ENCODE data around the gene CAPZB.

CAPZB gene

GRCh38 chr1:19496527-19496874 lies 11.2 kb upstream of the CAPZB start:
- DNase-seq: no peak

DNA sequence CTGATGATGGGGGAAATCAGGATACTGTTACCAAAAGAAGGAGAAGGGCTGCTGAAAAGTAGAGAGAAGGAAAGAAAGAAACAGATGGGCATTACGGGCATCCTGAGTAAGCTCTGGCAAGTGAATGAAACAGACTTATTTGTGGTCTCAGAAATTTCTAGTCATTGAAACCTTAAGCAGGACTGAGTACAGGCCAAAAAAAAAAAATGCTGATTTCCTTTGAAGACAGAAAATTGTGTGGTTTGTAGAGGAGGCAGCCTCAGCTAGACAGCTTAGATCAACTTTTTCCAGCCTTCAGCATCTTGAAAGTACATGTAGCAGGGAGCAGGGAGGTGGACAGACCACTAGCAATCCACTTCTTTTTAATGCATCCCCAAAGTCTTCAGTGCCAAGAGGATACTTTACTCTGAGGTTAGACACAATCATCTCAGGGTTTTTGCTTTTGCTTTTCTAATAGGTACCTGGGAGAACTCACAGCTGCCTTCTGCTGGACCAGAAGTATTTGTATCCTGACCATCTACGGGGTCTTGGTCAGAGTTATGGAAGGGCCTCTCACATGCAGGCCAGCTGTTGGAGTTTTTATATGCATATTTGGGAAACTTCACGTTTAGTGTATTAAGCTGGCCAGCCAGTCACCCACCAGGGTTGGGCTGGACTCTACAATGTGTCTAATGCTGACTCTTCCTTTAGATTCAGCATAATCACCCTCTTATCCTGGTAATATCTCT lies 10.6 kb upstream of the CAPZB start:
- DNase-seq: no peak

DNA sequence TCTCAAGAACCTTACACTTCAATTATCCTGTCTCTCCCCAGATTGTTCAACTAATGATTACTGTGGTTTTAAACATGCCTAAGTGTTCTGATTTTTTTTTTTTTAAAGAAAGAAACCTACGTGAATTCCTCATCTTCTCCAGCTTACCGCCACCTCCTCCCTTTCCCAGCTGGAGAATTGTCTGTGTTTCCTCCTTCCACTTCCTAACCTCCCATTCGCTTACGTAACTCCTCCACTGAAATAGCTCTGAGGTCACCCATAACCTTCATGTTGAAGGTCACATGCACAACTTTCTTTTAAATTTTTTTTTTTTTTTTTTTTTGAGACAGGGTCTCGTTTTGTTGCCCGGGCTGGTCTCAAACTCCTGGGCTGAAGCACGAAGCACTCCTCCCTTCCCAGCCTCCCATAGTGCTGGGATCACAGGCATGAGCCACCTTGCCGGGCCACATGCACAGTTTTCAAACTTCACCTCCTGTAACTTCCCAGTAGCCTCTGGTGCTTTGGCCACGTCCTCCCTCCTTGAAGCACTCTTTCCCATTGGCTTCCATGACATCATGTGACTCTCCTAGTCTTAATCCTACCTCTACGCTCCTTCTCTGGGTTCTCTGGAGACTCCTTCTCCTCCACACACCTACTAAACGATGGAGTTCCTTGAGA lies 9.8 kb upstream of the CAPZB start:
- DNase-seq: no peak

- no peak for DNase-seq
These were observed 8.2 kb upstream of the CAPZB start for GRCh38 chr1:19493547-19493946.

DNA sequence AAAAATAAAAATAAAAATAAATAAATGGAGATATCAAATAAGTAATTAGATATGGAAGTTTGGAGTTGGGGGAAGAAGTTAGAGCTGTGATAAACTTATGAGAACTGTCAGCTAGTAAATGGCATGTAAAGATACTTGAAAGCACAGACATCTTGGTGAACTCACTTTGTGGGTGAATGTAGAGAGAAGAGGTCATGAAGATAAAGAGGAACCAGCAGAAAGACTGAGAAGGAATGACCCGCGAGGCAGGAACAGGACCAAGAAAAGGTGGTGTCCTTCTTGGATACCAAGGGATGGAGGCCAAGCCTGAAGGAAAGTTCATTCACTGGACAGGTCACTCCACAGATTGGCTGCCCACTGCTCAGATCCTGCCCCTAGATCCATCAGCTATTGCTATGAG lies 4.7 kb upstream of the CAPZB start:
- DNase-seq: no peak

DNA sequence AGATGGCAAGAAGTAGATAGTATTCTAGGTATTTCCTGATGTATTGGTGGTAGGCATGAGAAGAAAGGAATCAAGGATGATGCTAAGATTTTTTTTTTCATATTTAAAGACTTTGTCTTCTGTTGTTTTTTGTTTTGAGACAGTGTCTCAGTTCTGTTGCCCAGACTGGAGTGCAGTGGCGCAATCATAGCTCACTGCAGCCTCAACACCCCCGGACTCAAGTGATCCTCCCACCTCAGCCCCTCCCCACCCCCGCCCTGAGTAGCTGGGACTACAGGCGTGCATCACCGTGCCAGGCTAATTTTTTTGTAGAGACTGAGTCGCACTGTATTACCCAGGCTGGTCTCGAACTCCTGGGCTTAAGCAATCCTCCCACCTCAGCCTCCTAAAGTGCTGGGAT lies 2.8 kb upstream of the CAPZB start:
- no peak for DNase-seq

- no peak for DNase-seq
These were observed 459 bp downstream of the CAPZB start for GRCh38 chr1:19484798-19485361.

GRCh38 chr1:19484338-19484797 lies 971 bp downstream of the CAPZB start:
- DNase-seq: no peak

- no peak for DNase-seq
These were observed 1.6 kb downstream of the CAPZB start for GRCh38 chr1:19483691-19484090.

GRCh38 chr1:19483261-19483660 lies 2.1 kb downstream of the CAPZB start:
- no peak for DNase-seq

DNA sequence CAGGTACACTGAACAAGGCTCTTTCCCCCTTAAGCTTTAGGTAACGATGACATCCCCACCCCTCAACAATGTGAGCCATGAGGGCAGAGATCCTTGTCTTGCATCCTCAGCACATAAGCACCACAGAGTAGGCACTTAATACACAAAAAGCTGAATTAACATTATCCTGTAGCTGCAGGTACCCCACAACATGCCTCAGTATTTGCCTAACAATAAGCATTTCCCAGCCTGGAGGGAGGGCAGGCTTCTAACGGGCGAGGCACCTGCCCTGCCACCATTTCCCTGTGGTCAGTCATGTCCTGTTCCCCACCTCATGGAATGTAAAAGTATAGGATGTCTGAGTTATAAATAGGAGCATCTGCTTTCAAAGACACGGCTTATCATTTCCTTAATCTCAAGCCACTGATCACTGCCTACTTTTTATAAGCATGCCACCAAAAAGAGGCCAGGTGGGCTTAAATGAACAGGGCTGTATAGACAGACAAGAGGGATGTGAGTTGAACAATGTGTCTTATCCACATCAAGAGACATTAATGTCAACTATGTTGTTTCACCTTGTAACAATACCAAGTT lies 3.4 kb downstream of the CAPZB start:
- DNase-seq: no peak

- DNase-seq: no peak
These were observed 5.1 kb downstream of the CAPZB start for GRCh38 chr1:19480282-19480681.

DNA sequence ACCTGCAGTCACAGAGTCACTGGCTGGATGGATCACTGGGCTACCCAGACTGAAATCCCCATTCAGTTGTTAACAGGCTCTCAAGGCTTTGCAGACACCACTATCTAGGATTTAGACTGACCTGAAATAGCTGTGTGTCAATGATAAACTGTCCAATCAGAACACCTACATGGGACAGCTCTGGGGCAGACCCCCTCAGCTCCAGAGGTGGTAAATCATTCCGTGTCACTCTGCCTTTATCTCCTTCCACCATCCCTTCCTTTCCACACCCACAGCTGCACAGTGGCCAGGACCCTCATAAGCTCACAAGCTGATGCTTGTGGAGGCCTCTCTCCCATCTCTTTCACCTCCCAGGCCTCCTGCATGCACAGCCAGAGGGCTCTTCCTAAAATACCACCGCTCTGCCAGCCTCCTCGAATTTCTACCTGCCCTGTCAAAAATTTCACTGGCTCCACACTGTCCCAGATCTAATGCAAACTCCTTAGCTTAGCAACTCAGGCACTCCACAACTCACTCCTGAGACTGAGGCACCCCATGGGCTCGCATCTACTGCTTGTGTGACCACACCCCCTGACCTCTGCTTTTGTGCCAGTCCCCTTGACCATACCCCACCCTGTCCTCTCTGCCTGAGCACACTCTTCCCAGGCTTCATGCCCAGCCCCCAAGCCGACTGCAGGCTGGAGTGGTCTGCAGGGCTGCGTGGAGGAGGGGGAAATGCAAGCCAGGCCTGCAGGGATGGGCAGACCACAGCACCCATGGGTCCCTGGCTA lies 5.8 kb downstream of the CAPZB start:
- DNase-seq: no peak

DNA sequence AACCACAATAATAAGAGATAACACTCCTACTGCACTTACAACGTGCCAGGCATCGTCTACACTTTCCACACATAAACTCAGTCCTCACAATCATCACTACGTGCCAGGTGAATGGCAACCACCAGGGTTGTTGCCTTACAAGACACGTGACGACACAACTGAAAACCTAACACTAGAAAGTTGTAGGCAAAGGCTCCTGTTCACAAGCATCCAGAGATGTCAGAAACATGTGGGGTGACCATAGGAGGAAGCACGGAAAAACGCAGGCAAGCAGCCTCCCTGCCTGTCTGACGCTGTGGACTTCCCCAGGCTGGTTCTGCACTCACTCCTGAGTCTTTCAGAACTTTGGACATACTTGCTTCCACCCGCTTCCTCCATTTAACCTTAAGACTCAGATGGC lies 7.0 kb downstream of the CAPZB start:
- peak; percentile 33 for DNase-seq

- DNase-seq: peak; percentile 81
These were observed 7.8 kb downstream of the CAPZB start for GRCh38 chr1:19477284-19478249.

GRCh38 chr1:19476450-19477190 lies 8.7 kb downstream of the CAPZB start:
- peak; percentile 95 for DNase-seq

GRCh38 chr1:19475296-19475695 lies 10.0 kb downstream of the CAPZB start:
- no peak for DNase-seq

DNA sequence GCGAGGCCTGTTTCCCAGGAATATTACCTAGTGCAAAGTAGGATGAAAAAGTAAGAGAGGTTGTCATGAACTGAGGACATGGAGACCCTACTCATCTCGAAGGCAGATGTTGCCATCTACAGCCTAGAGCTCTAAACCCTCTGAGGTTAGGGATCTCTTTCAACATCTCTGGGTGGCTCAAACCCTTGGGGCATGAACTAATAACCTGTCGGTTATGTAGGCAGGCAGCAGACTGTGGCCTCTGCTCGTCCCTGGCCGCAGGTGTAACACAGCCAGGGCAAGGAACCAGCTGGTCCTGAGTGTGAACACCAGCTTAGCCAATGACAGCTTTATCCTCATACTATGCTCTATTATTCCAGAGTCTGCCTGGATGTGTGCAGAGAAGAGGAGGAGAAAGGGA lies 13.2 kb downstream of the CAPZB start:
- peak; percentile 69 for DNase-seq

DNA sequence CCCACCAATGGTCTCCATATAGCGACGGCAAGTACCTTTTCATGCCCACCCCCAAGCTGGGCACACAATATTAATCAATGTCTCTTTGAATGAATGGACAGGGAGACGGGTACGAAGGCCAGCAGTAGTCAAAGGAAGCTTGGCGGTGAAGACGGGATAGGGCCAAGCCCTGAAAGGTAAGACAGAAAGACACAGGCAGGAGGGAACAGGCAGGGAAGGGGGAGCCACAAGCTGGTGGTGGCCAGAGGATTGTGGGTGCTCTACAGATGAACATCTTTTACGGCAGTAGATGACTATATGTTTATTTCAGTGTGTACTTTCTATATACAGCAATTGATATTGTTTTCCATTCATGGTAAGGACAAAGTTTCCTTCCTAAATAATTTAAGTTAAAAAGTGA lies 16.3 kb downstream of the CAPZB start:
- DNase-seq: no peak

- DNase-seq: no peak
These were observed 16.9 kb downstream of the CAPZB start for GRCh38 chr1:19468397-19468956.

Measured in GF-D8 (cell line).